PC-9 (cell line): ENCODE measurements around the gene CCL8. TPM values are rescaled to one million over a fixed set of nuclear protein-coding genes. Genes with fewer than 3 reads are reported as not detected.

Experiments used
- BruUV-seq: library from RNA; stranded (reverse); fragments of 400-500 nt; replicated peaks from 2 replicates; lab custom pipeline; 2021; lab: Mats Ljungman, UMichigan
- CTCF ChIA-PET: fragments of 300-600 bp; sonication (Branson Sonifier 250); formaldehyde crosslinking; loops from one replicate; lab custom pipeline; 2022; ENCODE audit warnings: antibody characterized with exemption; lab: Charles Lee
- POLR2A ChIA-PET: fragments of 300-600 bp; sonication (Branson Sonifier 250); formaldehyde crosslinking; loops from one replicate; lab custom pipeline; 2022; ENCODE audit warnings: antibody characterized with exemption; ENCODE audit not compliant: unreplicated experiment; lab: Charles Lee
- DNase-seq, 2 experiments: peaks; one replicate each; pipeline versions ENCODE4 v3.0.0 to v3.0.0-alpha.2; 2015 to 2022; ENCODE audit warnings: mixed read lengths in 1 of 2
- H2AFZ ChIP-seq: fragments of 200-600 bp; sonication (generic); 2 replicates; pipeline ENCODE4 v1.8.1; 2017; ENCODE audit warnings: antibody characterized with exemption
- H3F3A ChIP-seq: fragments of 200-600 bp; sonication (generic); 2 replicates; pipeline ENCODE4 v1.8.1; 2017; ENCODE audit warnings: antibody characterized with exemption, mild to moderate bottlenecking, low read depth; ENCODE audit not compliant: insufficient read depth
- H3K27ac ChIP-seq: fragments of 200-600 bp; sonication (generic); 2 replicates; pipeline ENCODE4 v1.6.1; 2016; ENCODE audit warnings: mixed run types
- H3K27me3 ChIP-seq: fragments of 200-600 bp; sonication (generic); 2 replicates; pipeline ENCODE4 v1.6.1; 2016; ENCODE audit warnings: low read depth, mixed run types; ENCODE audit not compliant: insufficient read depth
- H3K36me3 ChIP-seq: fragments of 200-600 bp; sonication (generic); 2 replicates; pipeline ENCODE4 v1.6.1; 2016; ENCODE audit warnings: low read depth, mixed run types
- H3K4me1 ChIP-seq: fragments of 200-600 bp; sonication (generic); replicated peaks from 2 replicates; pipeline ENCODE4 v1.6.1; 2016; ENCODE audit warnings: mixed run types; ENCODE audit not compliant: insufficient read depth
- H3K4me2 ChIP-seq: fragments of 200-600 bp; sonication (generic); 2 replicates; pipeline ENCODE4 v1.6.1; 2017; ENCODE audit warnings: mixed run types
- H3K4me3 ChIP-seq: fragments of 200-600 bp; sonication (generic); 2 replicates; pipeline ENCODE4 v1.6.1; 2016; ENCODE audit warnings: mixed run types
- H3K79me2 ChIP-seq: fragments of 200-600 bp; sonication (generic); 2 replicates; pipeline ENCODE4 v1.6.1; 2017; ENCODE audit warnings: low read depth, mixed run types
- H3K9me2 ChIP-seq: fragments of 200-600 bp; sonication (generic); 2 replicates; pipeline ENCODE4 v1.8.1; 2017; ENCODE audit warnings: mild to moderate bottlenecking; ENCODE audit not compliant: insufficient read depth
- H3K9me3 ChIP-seq: fragments of 200-600 bp; sonication (generic); 2 replicates; pipeline ENCODE4 v1.8.1; 2016; ENCODE audit warnings: low read depth; ENCODE audit not compliant: insufficient read depth
- H4K20me1 ChIP-seq: fragments of 200-600 bp; sonication (generic); 2 replicates; pipeline ENCODE4 v1.8.1; 2017; ENCODE audit not compliant: insufficient read depth
- CTCF ChIP-seq: fragments of 200-600 bp; sonication (generic); conservative IDR thresholded peaks from 2 replicates; pipeline ENCODE4 v1.6.1; 2017; ENCODE audit warnings: mixed run types, antibody characterized with exemption, mild to moderate bottlenecking, moderate library complexity
- EZH2 ChIP-seq: fragments of 200-600 bp; sonication (generic); IDR thresholded peaks from 2 replicates; pipeline ENCODE4 v1.8.0; 2017; ENCODE audit warnings: antibody characterized with exemption, low read depth
- intact Hi-C: fragments of 100-400 bp; cut with micrococcal nuclease; formaldehyde crosslinking; loops from one replicate; pipeline ENCODE4 v1.10.0; 2022; ENCODE audit not compliant: unreplicated experiment
- total RNA-seq: library from RNA; stranded (reverse); gene quantifications from 2 replicates; pipeline ENCODE4 v1.2.3, GENCODE V29; 2021

The CCL8 gene
- total RNA-seq, 1 experiment from 2014 or later, result not detected

GRCh38 chr17:34347063-34347462 lies 27.8 kb downstream of the CCL8 start:
- no peaks in the 10 kb centered on the region for H3K79me2 ChIP-seq
- no TSS peak for BruUV-seq
- H3K27me3 ChIP-seq, result peaks cover 8% of the 10 kb centered on the region; the same call in 1 of the 2 replicates
- no peak overlapping the region for H3K4me3 ChIP-seq
- TF ChIP-seq EZH2, result no peak
- TF ChIP-seq CTCF, result no peak
- no peaks in the 10 kb centered on the region for H4K20me1 ChIP-seq
- H3K9me3 ChIP-seq, result no peaks in the 10 kb centered on the region
- H3K4me2 ChIP-seq, result no peak overlapping the region
- ChIA-PET POLR2A (no interaction called here), CTCF (no interaction called here)
- H3K4me1 ChIP-seq, result no peaks in the 10 kb centered on the region
- no peaks in the 10 kb centered on the region for H3K36me3 ChIP-seq
- no peaks in the 10 kb centered on the region; the same call in 1 of the 2 replicates for H3K9me2 ChIP-seq
- no peak overlapping the region for H2AFZ ChIP-seq
- DNase-seq, result no peak
- intact Hi-C loops, result no loop called here
- H3F3A ChIP-seq, result no peaks in the 10 kb centered on the region
- no peak overlapping the region for H3K27ac ChIP-seq

GRCh38 chr17:34349751-34350150 lies 30.5 kb downstream of the CCL8 start:
- Histone ChIP-seq H4K20me1 (no peaks in the 10 kb centered on the region), H3K36me3 (no peaks in the 10 kb centered on the region), H3K4me2 (no peak overlapping the region), H3K27ac (no peak overlapping the region), H3K79me2 (no peaks in the 10 kb centered on the region), H3K9me2 (no peaks in the 10 kb centered on the region; the same call in 1 of the 2 replicates), H3F3A (no peaks in the 10 kb centered on the region), H3K4me3 (no peak overlapping the region), H2AFZ (no peak overlapping the region), H3K27me3 (peaks cover 8% of the 10 kb centered on the region; the same call in 1 of the 2 replicates), H3K4me1 (no peaks in the 10 kb centered on the region), H3K9me3 (no peaks in the 10 kb centered on the region)
- intact Hi-C loops, result no loop called here
- no peak for DNase-seq
- ChIA-PET POLR2A (no interaction called here), CTCF (no interaction called here)
- no TSS peak for BruUV-seq
- no peak for TF ChIP-seq CTCF
- TF ChIP-seq EZH2, result no peak

DNA sequence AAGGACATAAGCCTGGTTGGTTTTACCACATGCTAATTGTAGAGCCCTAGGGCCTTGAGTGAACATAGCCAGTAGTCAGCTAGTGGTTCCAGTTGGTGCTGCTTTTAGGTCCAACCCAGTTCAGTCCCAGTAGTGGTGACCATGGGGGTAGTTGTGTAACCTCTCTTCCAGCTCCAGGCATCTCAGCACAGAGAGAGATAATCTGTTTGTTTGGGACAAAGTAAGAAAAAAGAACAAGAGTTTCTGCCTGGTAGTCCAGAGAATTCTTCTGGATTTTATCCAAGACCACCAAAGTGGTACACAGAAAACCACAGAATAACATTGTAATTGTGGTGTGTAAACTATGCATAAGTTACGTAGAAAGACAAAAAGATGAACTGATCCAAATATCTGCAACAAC lies 31.9 kb downstream of the CCL8 start:
- H4K20me1 ChIP-seq, result no peaks in the 10 kb centered on the region
- no peak overlapping the region for H3K27ac ChIP-seq
- H3K4me3 ChIP-seq, result no peak overlapping the region
- no peaks in the 10 kb centered on the region; the same call in 1 of the 2 replicates for H3K9me2 ChIP-seq
- intact Hi-C loops, result no loop called here
- H3K9me3 ChIP-seq, result no peaks in the 10 kb centered on the region
- CTCF ChIA-PET, result no interaction called here
- no peak overlapping the region for H3K4me2 ChIP-seq
- POLR2A ChIA-PET, result no interaction called here
- no peak for TF ChIP-seq EZH2
- no peak for TF ChIP-seq CTCF
- no TSS peak for BruUV-seq
- no peaks in the 10 kb centered on the region for H3K4me1 ChIP-seq
- H3F3A ChIP-seq, result no peaks in the 10 kb centered on the region
- H3K27me3 ChIP-seq, result peaks cover 8% of the 10 kb centered on the region; the same call in 1 of the 2 replicates
- DNase-seq, result no peak
- no peaks in the 10 kb centered on the region for H3K36me3 ChIP-seq
- no peak overlapping the region for H2AFZ ChIP-seq
- no peaks in the 10 kb centered on the region for H3K79me2 ChIP-seq
